Heart left ventricle (tissue), 16 donors: Measurements from ENCODE around the gene LGALS9. TPM values are rescaled to one million over a fixed set of nuclear protein-coding genes. Genes with fewer than 3 reads are reported as not detected.
"Not testable (repeated sequence)": the region's sequence is repeated elsewhere in the genome, so short reads cannot be mapped to it uniquely, and the experiment has no call there.

Source experiments
- ATAC-seq, 4 donors: fragments of 200-7000 bp; cut with Tn5 transposase; one replicate each; pipeline ENCODE4 v1.9.1; 2020 to 2022; ENCODE audit warnings: moderate library complexity in 4 of 4, mild to moderate bottlenecking in 3 of 4, moderate number of reproducible peaks in 1 of 4
- DNase-seq, 5 donors: peaks; one replicate each; pipeline ENCODE4 v3.0.0-alpha.2; 2020
- H3K27ac ChIP-seq, 12 donors: fragments of 200-600 bp; sonication (generic) in 4 of 12; one replicate each; pipeline versions ENCODE4 v1.5.0 to v1.8.0; 2016 to 2022; ENCODE audit warnings: mild to moderate bottlenecking in 2 of 12
- H3K27me3 ChIP-seq, 9 donors: fragments of 200-600 bp; sonication (generic) in 2 of 9; one replicate each; pipeline versions ENCODE4 v1.5.1 to v1.8.0; 2016 to 2022; ENCODE audit warnings: mild to moderate bottlenecking in 3 of 9
- H3K36me3 ChIP-seq, 9 donors: fragments of 200-600 bp; sonication (generic) in 2 of 9; one replicate each; pipeline versions ENCODE4 v1.5.0 to v1.8.0; 2018 to 2022; ENCODE audit warnings: mild to moderate bottlenecking in 2 of 9
- H3K4me1 ChIP-seq, 12 donors: fragments of 200-600 bp; sonication (generic) in 4 of 12; one replicate each; pipeline versions ENCODE4 v1.5.0 to v1.8.0; 2016 to 2022; ENCODE audit warnings: mild to moderate bottlenecking in 3 of 12
- H3K4me3 ChIP-seq, 12 donors: fragments of 200-600 bp; sonication (generic) in 4 of 12; one replicate each; pipeline versions ENCODE4 v1.5.0 to v1.8.0; 2017 to 2022; ENCODE audit warnings: mild to moderate bottlenecking in 9 of 12, moderate library complexity in 4 of 12
- H3K9me3 ChIP-seq, 12 donors: fragments of 200-600 bp; sonication (generic) in 4 of 12; one replicate each; pipeline versions ENCODE4 v1.5.0 to v1.8.0; 2016 to 2022; ENCODE audit warnings: mild to moderate bottlenecking in 1 of 12
- CTCF ChIP-seq, 12 donors: fragments of 200-600 bp; sonication (generic) in 4 of 12; IDR thresholded peaks; one replicate each; pipeline versions ENCODE4 v1.5.0 to v1.8.0; 2018 to 2022; ENCODE audit warnings: antibody characterized with exemption in 12 of 12, mild to moderate bottlenecking in 5 of 12
- POLR2A ChIP-seq, 2 donors: fragments of 450-650 bp; IDR thresholded peaks; one replicate each; pipeline ENCODE4 v1.6.1; 2017; ENCODE audit warnings: antibody characterized with exemption in 2 of 2, mild to moderate bottlenecking in 2 of 2, moderate library complexity in 2 of 2
- WGBS, 4 donors: extraction: QIAGEN DNeasy Blood & Tissue Kit in 2 of 4; methylation state at CpG; one replicate each; pipeline versions ENCODE4 v1.1.5 to v1.1.7; 2013 to 2018; 5-methylcytosine and 5-hydroxymethylcytosine counted together
- intact Hi-C, 10 donors: fragments of 100-400 bp; cut with DNase I; formaldehyde crosslinking; loops; one replicate each; pipeline versions ENCODE4 v1.11.1 to v1.14.2; 2022
- polyA plus RNA-seq, 2 donors: library from polyadenylated mRNA; stranded (reverse); fragments of 200-250 nt; gene quantifications; one replicate each; pipeline ENCODE4 v1.2.3, GENCODE V29; 2013
- total RNA-seq, 9 donors: library from RNA; depleted of rRNA in 2 of 9; stranded (reverse); fragments of >200 nt in 2 of 9; fragmentation: NEBNext Ultra II Directional in 3 of 9; extraction: Animal tissue kit (Norgen Biotek cat#: 25700) in 3 of 9; gene quantifications; one replicate each; pipeline versions ENCODE4 v1.1.0 to v1.2.4, GENCODE V29; 2016 to 2023
- donor health status: ischemic (EF 13 %, LVEDD 7.1; RV severe dilation, severe dysfunction).
- donor health status: healthy with polysubstance abuse.
- donor health status: DM: no; HTN: yes; CAD: no.
- donor health status: DM: no; HTN: no; CAD: no.
- donor health status: ischemic (EF 25% LVEDD 6.9; RV normal size, moderate dysfunction).
- donor health status: ischemic (EF 25% LVEDD 5.7; RV mildly dilated, moderate dysfunction).
- donor health status: healthy.
- donor health status: DM: yes; HTN: yes; CAD: no.
- donor health status: ischemic (EF 35%, LVEDD 5.7; RV mildly dilated, moderate dysfunction).
- donor health status: nonischemic (EF 11% LVEDD 7.7; RV severe dilation, severe dysfunction).
- donor health status: DM: yes; HTN: yes; CAD: no.
- donor health status: PGD.
- donor health status: ischemic (EF 29% LVEDD 5.4; RV normal size, mild dysfunction).
- donor health status: nonischemic (EF 23%, LVEDD 6.1; RV moderate dilation, normal function).

The LGALS9 gene
- total and polyA plus RNA-seq, 11 donors: 7.9 to 173 (median 22.1) TPM

GRCh38 chr17:27631411-27631760, 398 bp downstream of the LGALS9 start:
- H3K36me3 ChIP-seq: peaks cover 0 to 9% (median 0%) of the 10 kb centered on the region in 9 donors
- peak overlapping the region in 11 of 12 donors; percentile 4 to 67 (median 55) for H3K4me3 ChIP-seq
- no peaks in the 10 kb centered on the region for H3K27me3 ChIP-seq
- ATAC-seq: peak in 2 of 4 donors; percentile 16 to 18
- WGBS, 4 donors: 52 to 91% (median 55%) methylated on average over 4 to 6 of the region's 6 CpGs
- DNase-seq: no peak
- TF ChIP-seq CTCF (IDR thresholded peaks at IDR 0.05): no peak
- no peak for TF ChIP-seq POLR2A (IDR thresholded peaks at IDR 0.05)
- intact Hi-C loops: no loop called here
- H3K4me1 ChIP-seq: peaks cover 5 to 54% (median 25%) of the 10 kb centered on the region in 12 donors
- H3K9me3 ChIP-seq: no peaks in the 10 kb centered on the region
- H3K27ac ChIP-seq: peak overlapping the region in 11 of 12 donors; percentile 53 to 87 (median 73)

- no peak for TF ChIP-seq POLR2A (IDR thresholded peaks at IDR 0.05)
- 52 to 65% (median 60%) methylated on average over 10 to 11 of the region's 11 CpGs for WGBS, 4 donors
- H3K27ac ChIP-seq: peak overlapping the region; percentile 35 to 87 (median 72)
- peaks cover 5 to 56% (median 25%) of the 10 kb centered on the region in 12 donors for H3K4me1 ChIP-seq
- peaks cover 0 to 2% (median 0%) of the 10 kb centered on the region in 9 donors for H3K36me3 ChIP-seq
- no peaks in the 10 kb centered on the region for H3K9me3 ChIP-seq
- peak overlapping the region in 11 of 12 donors; percentile 4 to 67 (median 55) for H3K4me3 ChIP-seq
- ATAC-seq: peak in 1 of 4 donors; percentile 2
- intact Hi-C loops: no loop called here
- no peak for DNase-seq
- H3K27me3 ChIP-seq: no peaks in the 10 kb centered on the region
These were observed 1.1 kb downstream of the LGALS9 start for GRCh38 chr17:27631897-27632725.

GRCh38 chr17:27632766-27633165, 1.8 kb downstream of the LGALS9 start:
- ATAC-seq (peak; percentile 90 to 97 (median 94)), DNase-seq (peak; percentile 85 to 89 (median 86))
- H3K9me3 ChIP-seq, H3K36me3 ChIP-seq, intact Hi-C loops, H3K27me3 ChIP-seq: not testable (repeated sequence)
- H3K4me1 ChIP-seq: peaks cover 5 to 56% (median 25%) of the 10 kb centered on the region in 12 donors
- 7 to 24% (median 15%) methylated on average over 9 of the region's 9 CpGs for WGBS, 4 donors
- H3K4me3 ChIP-seq: peak overlapping the region in 9 of 12 donors; percentile 41 to 67 (median 56)
- H3K27ac ChIP-seq: peak overlapping the region; percentile 35 to 87 (median 72)

- intact Hi-C loops: no loop called here
- no peaks in the 10 kb centered on the region for H3K9me3 ChIP-seq
- TF ChIP-seq POLR2A (IDR thresholded peaks at IDR 0.05) (no peak), CTCF (IDR thresholded peaks at IDR 0.05) (no peak)
- H3K4me3 ChIP-seq: peak overlapping the region in 3 of 12 donors; percentile 0 to 67 (median 64)
- peaks cover 5 to 56% (median 25%) of the 10 kb centered on the region in 12 donors for H3K4me1 ChIP-seq
- peak overlapping the region in 11 of 12 donors; percentile 41 to 87 (median 70) for H3K27ac ChIP-seq
- ATAC-seq (peak; percentile 18 to 39 (median 29)), DNase-seq (peak in 1 of 5 donors; percentile 46)
- H3K36me3 ChIP-seq: peaks cover 0 to under 1% (median 0%) of the 10 kb centered on the region in 9 donors
- no peaks in the 10 kb centered on the region for H3K27me3 ChIP-seq
- 25 to 59% (median 44%) methylated on average over 12 to 14 of the region's 14 CpGs for WGBS, 4 donors
These were observed 2.5 kb downstream of the LGALS9 start for GRCh38 chr17:27633312-27634025.

- intact Hi-C loops: no loop called here
- peaks cover 0 to 5% (median 0%) of the 10 kb centered on the region in 9 donors for H3K36me3 ChIP-seq
- ATAC-seq (no peak), DNase-seq (no peak)
- WGBS, 4 donors: 93 to 96% (median 96%) methylated on average over 1 of the region's 1 CpG
- no peaks in the 10 kb centered on the region for H3K9me3 ChIP-seq
- TF ChIP-seq POLR2A (IDR thresholded peaks at IDR 0.05): no peak
- TF ChIP-seq CTCF (IDR thresholded peaks at IDR 0.05): no peak
- no peaks in the 10 kb centered on the region for H3K27me3 ChIP-seq
- peak overlapping the region in 9 of 12 donors; percentile 49 to 87 (median 73) for H3K27ac ChIP-seq
- H3K4me1 ChIP-seq: peaks cover 5 to 56% (median 25%) of the 10 kb centered on the region in 12 donors
- peak overlapping the region in 1 of 12 donors; percentile 67 for H3K4me3 ChIP-seq
These were observed 3.0 kb downstream of the LGALS9 start for GRCh38 chr17:27634026-27634335.
